ENCODE measurements around the gene POLR3GL. TPM values are rescaled to one million over a fixed set of nuclear protein-coding genes. Genes with fewer than 3 reads are reported as not detected.
A peak's percentile ranks its signal among the peaks of the same experiment; 100 is the strongest.

Gene POLR3GL
- total and polyA plus RNA-seq, 2 experiments from 2014 or later: 17.4 to 37.9 TPM

- no peaks in the 10 kb centered on the region for H3K9me3 ChIP-seq (ENCODE audit: low read depth)
- H3F3A ChIP-seq (ENCODE audit: insufficient read depth): peaks cover 28% of the 10 kb centered on the region
- no peaks in the 10 kb centered on the region for H3K9me2 ChIP-seq (ENCODE audit: insufficient read depth)
- peak overlapping the region; percentile 81 for H3K9ac ChIP-seq
- peak; percentile 100 for DNase-seq
- H3K4me2 ChIP-seq (ENCODE audit: unreplicated experiment): peak overlapping the region; percentile 80
- peak overlapping the region; percentile 80 for H2AFZ ChIP-seq
- in situ Hi-C loops (cut with MboI): no loop called here
- peak overlapping the region; percentile 64 for H3K4me3 ChIP-seq
- H3K79me2 ChIP-seq (ENCODE audit: insufficient read depth): no peaks in the 10 kb centered on the region
- no peak for TF ChIP-seq EZH2phosphoT487 (IDR thresholded peaks at IDR 0.05; ENCODE audit: insufficient read depth, low read depth)
- no peak for TF ChIP-seq EZH2 (IDR thresholded peaks at IDR 0.05; ENCODE audit: insufficient read depth, poor library complexity, severe bottlenecking)
- WGBS, 2 experiments (ENCODE audit: low coverage in 1 of 2, low lambda C conversion rate in 2 of 2, missing lambda C conversion rate in 2 of 2): 3 to 6% methylated on average over 9 of the region's 9 CpGs
- no peaks in the 10 kb centered on the region for H4K20me1 ChIP-seq (ENCODE audit: insufficient read depth)
- H3K36me3 ChIP-seq (ENCODE audit: low read depth): no peaks in the 10 kb centered on the region
- H3K27me3 ChIP-seq (replicated peaks; ENCODE audit: insufficient read depth): no peaks in the 10 kb centered on the region
- H3K4me1 ChIP-seq (ENCODE audit: insufficient read depth): peaks cover 30% of the 10 kb centered on the region
- H3K27ac ChIP-seq: peak overlapping the region; percentile 94
Observed at GRCh38 chr1:145978854-145979745, 14.6 kb downstream of the POLR3GL start.

- TF ChIP-seq EZH2 (IDR thresholded peaks at IDR 0.05; ENCODE audit: insufficient read depth, poor library complexity, severe bottlenecking) (no peak), EZH2phosphoT487 (IDR thresholded peaks at IDR 0.05; ENCODE audit: insufficient read depth, low read depth) (no peak)
- H3F3A ChIP-seq (ENCODE audit: insufficient read depth): peaks cover 32% of the 10 kb centered on the region
- WGBS, 2 experiments (ENCODE audit: low coverage in 1 of 2, low lambda C conversion rate in 2 of 2, missing lambda C conversion rate in 2 of 2): 41 to 49% methylated on average over 7 of the region's 7 CpGs
- no peaks in the 10 kb centered on the region for H3K36me3 ChIP-seq (ENCODE audit: low read depth)
- no peaks in the 10 kb centered on the region for H3K79me2 ChIP-seq (ENCODE audit: insufficient read depth)
- H4K20me1 ChIP-seq (ENCODE audit: insufficient read depth): no peaks in the 10 kb centered on the region
- H2AFZ ChIP-seq: peak overlapping the region; percentile 55
- H3K4me2 ChIP-seq (ENCODE audit: unreplicated experiment): peak overlapping the region; percentile 33
- no peaks in the 10 kb centered on the region for H3K9me2 ChIP-seq (ENCODE audit: insufficient read depth)
- DNase-seq: peak; percentile 37
- H3K9ac ChIP-seq: peak overlapping the region; percentile 69
- H3K27ac ChIP-seq: peak overlapping the region; percentile 94
- H3K9me3 ChIP-seq (ENCODE audit: low read depth): no peaks in the 10 kb centered on the region
- peaks cover 30% of the 10 kb centered on the region for H3K4me1 ChIP-seq (ENCODE audit: insufficient read depth)
- in situ Hi-C loops (cut with MboI): no loop called here
- H3K27me3 ChIP-seq (replicated peaks; ENCODE audit: insufficient read depth): no peaks in the 10 kb centered on the region
- H3K4me3 ChIP-seq: peak overlapping the region; percentile 46
Observed at GRCh38 chr1:145979746-145980456, 15.4 kb downstream of the POLR3GL start.

- H3K36me3 ChIP-seq (ENCODE audit: low read depth): no peaks in the 10 kb centered on the region
- no peaks in the 10 kb centered on the region for H3K9me3 ChIP-seq (ENCODE audit: low read depth)
- in situ Hi-C loops (cut with MboI): no loop called here
- no peaks in the 10 kb centered on the region for H3K9me2 ChIP-seq (ENCODE audit: insufficient read depth)
- no peaks in the 10 kb centered on the region for H4K20me1 ChIP-seq (ENCODE audit: insufficient read depth)
- H3K27me3 ChIP-seq (replicated peaks; ENCODE audit: insufficient read depth): no peaks in the 10 kb centered on the region
- H3K79me2 ChIP-seq (ENCODE audit: insufficient read depth): no peaks in the 10 kb centered on the region
- WGBS, 2 experiments (ENCODE audit: low coverage in 1 of 2, low lambda C conversion rate in 2 of 2, missing lambda C conversion rate in 2 of 2): 94 to 100% methylated on average over 1 of the region's 1 CpG
- no peak for DNase-seq
- no peak overlapping the region for H3K4me3 ChIP-seq
- peak overlapping the region; percentile 94 for H3K27ac ChIP-seq
- TF ChIP-seq EZH2 (IDR thresholded peaks at IDR 0.05; ENCODE audit: insufficient read depth, poor library complexity, severe bottlenecking) (no peak), EZH2phosphoT487 (IDR thresholded peaks at IDR 0.05; ENCODE audit: insufficient read depth, low read depth) (no peak)
- H3F3A ChIP-seq (ENCODE audit: insufficient read depth): peaks cover 38% of the 10 kb centered on the region
- H2AFZ ChIP-seq: no peak overlapping the region; the same call in 1 of the 2 replicates
- H3K9ac ChIP-seq: peak overlapping the region; percentile 69; the same call in 1 of the 2 replicates
- peaks cover 36% of the 10 kb centered on the region for H3K4me1 ChIP-seq (ENCODE audit: insufficient read depth)
- peak overlapping the region; percentile 33 for H3K4me2 ChIP-seq (ENCODE audit: unreplicated experiment)
Observed at GRCh38 chr1:145980457-145980994, 16.0 kb downstream of the POLR3GL start.

- Histone ChIP-seq H3K4me3 (no peak overlapping the region), H3K9me3 (ENCODE audit: low read depth) (no peaks in the 10 kb centered on the region), H2AFZ (no peak overlapping the region), H3K27ac (no peak overlapping the region), H3F3A (ENCODE audit: insufficient read depth) (peaks cover 47% of the 10 kb centered on the region), H3K4me2 (ENCODE audit: unreplicated experiment) (no peak overlapping the region), H3K79me2 (ENCODE audit: insufficient read depth) (no peaks in the 10 kb centered on the region), H3K9ac (no peak overlapping the region), H3K27me3 (replicated peaks; ENCODE audit: insufficient read depth) (no peaks in the 10 kb centered on the region), H3K4me1 (ENCODE audit: insufficient read depth) (peaks cover 43% of the 10 kb centered on the region), H3K36me3 (ENCODE audit: low read depth) (no peaks in the 10 kb centered on the region), H3K9me2 (ENCODE audit: insufficient read depth) (no peaks in the 10 kb centered on the region), H4K20me1 (ENCODE audit: insufficient read depth) (no peaks in the 10 kb centered on the region)
- no peak for TF ChIP-seq EZH2 (IDR thresholded peaks at IDR 0.05; ENCODE audit: insufficient read depth, poor library complexity, severe bottlenecking)
- TF ChIP-seq EZH2phosphoT487 (IDR thresholded peaks at IDR 0.05; ENCODE audit: insufficient read depth, low read depth): no peak
- 88 to 92% methylated on average over 6 of the region's 6 CpGs for WGBS, 2 experiments (ENCODE audit: low coverage in 1 of 2, low lambda C conversion rate in 2 of 2, missing lambda C conversion rate in 2 of 2)
- DNase-seq: no peak
- in situ Hi-C loops (cut with MboI): no loop called here
Observed at GRCh38 chr1:145982010-145982723, 17.7 kb downstream of the POLR3GL start.

Measured in GM23248 (cell line).